HG02852 (cell line): Measurements from ENCODE around the gene RUBCNL.
A peak's percentile ranks its signal among the peaks of the same experiment; 100 is the strongest.
"Not testable (repeated sequence)": the region's sequence is repeated elsewhere in the genome, so short reads cannot be mapped to it uniquely, and the experiment has no call there.

Experiments used
- ATAC-seq: cut with Tn5 transposase; IDR thresholded peaks from one replicate; pipeline ENCODE4 v1.9.1; 2021; ENCODE audit warnings: mild to moderate bottlenecking, moderate library complexity; ENCODE audit not compliant: unreplicated experiment

The RUBCNL gene

GRCh38 chr13:46387064-46387851 is at the start of gene RUBCNL:
Gene RUBCNL (minus strand): TSS chr13:46387252. CDS start chr13:46372475, 14,777 bp downstream.
- ATAC-seq = peak; percentile 38

DNA sequence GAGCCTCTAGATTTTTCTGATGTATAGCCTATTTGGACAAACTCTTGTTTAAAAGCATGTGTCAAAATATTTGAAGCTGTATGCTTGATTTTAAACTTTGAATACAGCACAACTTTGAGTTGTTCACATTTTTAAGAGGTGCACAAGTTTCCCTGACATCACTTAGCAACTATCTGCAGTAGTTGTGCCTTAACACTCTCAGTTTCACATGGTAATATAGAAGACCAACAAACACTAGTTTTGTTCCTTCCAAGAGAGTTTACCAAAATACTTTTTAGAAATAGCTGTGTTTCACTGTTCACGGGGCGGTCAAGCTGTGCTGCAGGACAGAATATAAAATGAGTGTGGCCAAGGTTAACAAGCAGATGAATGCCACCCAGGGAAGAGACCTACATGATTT is 42.5 kb upstream of the RUBCNL start:
- not testable (repeated sequence) for ATAC-seq

DNA sequence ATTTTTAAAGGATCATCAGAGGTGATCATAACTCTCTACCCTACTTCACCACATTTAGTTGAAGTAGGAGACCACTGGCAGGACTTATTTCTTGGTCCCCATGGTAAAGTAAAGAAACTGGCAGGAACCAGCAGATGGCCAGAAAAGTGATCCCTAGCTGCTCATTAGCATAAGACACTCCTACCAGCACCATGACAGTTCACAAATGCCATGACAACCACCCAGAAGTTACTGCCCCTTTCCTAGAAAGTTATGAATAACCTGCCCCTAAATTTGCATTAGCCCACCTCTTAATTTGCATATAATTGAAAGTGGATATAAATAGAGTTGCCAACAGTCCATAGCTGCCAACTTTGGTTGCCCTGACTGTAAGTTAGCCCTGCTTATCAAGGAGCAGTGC is 18.4 kb upstream of the RUBCNL start:
- no peak for ATAC-seq

- ATAC-seq = no peak
Observed at GRCh38 chr13:46404733-46405100, 17.7 kb upstream of the RUBCNL start.

- no peak for ATAC-seq
Observed at GRCh38 chr13:46403851-46404732, 17.0 kb upstream of the RUBCNL start.

GRCh38 chr13:46402178-46402577 is 15.1 kb upstream of the RUBCNL start:
- ATAC-seq = no peak

- peak; percentile 60 for ATAC-seq
Observed at GRCh38 chr13:46401432-46401831, 14.4 kb upstream of the RUBCNL start.

DNA sequence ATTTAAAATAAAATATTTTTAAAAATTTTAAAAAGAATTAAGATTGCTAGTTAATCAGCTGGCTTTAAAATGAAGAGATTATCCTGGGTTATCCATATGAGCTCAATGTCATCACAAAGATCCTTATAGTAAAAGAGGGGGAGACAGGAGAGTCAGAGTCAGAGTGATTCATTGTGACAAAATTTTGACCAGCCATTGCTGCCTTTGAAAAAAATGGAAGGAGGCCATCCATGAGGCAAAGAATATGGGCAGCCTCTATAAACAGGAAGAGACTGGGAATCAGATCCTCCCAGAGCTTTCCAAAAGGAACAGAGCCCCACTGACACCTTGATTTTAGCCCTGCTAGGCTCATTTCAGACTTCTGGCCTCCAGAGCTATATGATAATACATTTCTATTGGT is 9.3 kb upstream of the RUBCNL start:
- no peak for ATAC-seq

- peak; percentile 68 for ATAC-seq
Observed at GRCh38 chr13:46392967-46393366, 5.9 kb upstream of the RUBCNL start.

DNA sequence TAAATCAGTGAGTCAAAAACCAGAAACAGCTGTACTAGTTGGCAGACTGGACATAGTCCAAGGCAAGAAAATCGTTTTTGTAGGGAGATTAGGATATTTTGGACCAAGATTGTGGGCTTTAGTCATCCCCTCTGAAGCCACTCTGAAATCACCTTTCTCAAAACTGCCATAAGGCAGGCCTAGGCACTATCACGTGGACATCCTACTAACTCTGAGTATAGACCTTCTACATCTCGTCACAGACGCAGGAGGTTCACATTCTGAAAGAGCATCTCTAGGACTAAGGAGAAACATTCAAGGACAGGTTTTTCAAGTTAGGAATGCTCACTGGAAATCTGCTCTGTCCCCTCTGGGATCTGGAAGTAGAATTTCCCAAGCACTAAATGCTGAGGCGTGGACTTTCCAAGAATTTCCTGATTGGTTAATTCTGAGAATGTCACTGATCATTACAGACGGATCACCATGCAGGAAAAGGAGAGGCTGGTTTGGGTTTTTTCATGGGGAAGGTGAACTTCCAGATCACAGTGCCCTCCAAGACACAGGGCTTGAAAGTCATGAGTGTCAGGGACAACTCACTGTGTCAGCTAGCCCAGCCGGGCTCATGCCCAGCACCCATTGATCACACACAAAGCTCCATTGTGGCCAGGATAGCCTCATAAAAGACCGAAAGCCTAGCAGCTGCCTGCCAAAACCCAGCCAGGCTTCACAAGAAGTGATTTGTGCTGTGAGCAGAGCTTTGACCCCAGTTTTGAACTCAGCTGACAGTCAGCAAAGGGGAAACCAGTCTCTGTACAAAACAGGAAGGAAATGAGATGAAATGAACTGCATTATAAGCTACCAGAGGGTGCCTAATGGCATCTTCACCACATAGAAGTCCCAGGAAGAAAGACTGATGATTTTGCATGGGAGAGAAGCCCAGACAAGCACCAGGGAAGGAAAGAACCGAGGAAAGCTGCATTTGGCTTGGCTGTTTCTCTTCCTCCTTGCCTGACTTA is 2.7 kb upstream of the RUBCNL start:
- peak; percentile 34 for ATAC-seq

GRCh38 chr13:46388846-46389245 is 1.8 kb upstream of the RUBCNL start:
- no peak for ATAC-seq

DNA sequence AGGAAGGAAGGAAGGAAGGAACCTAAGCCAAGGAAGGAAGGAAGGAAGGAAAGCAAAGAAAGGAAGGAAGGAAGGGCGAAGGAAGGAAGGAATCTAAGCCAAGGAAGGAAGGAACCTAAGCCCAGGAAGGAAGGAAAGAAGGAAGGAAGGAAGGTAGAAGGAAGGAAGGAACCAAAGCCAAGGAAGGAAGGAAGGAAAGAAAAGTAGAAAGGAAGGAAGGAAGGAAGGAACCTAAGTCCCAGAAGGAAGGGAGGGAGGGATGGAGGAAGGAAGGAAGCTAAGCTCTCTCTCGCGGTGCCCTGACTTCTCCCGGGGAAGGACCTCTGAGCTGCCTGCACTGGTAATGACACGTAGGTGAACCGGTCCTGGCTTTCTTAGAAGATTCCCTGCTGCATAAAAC is 1.3 kb upstream of the RUBCNL start:
- no peak for ATAC-seq

DNA sequence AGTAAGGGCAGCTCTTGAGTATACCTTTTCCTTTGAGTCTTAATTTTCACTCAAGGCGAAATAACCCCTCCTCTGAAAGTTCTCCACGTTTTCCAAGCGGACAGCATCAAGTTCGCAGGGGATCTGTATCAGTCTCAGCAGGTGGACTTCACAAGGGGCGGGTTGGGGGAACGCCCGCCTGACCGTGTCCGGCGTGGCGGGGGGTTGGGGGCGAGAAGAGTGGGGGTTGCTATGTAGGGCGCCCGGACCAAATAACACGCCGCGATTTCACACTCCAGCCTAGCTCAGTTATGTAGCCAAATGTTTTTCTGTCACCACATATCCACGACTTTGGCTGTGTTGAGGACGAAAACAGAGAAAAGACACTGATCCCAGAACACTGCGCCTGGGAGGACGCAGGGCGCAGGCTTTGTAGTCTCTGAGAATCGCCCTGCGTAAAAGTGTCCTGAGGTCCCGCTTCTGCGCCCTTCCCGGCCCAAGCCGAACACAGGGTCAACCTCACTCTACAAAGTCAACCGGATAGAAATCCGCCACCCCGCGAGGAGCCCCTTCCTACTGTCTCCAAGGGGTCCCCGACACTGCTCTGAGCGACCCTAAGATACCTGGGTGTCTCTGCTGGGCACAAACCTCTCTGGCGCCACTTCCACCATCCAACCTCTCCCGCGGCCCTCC is 524 bp downstream of the RUBCNL start:
- no peak for ATAC-seq

DNA sequence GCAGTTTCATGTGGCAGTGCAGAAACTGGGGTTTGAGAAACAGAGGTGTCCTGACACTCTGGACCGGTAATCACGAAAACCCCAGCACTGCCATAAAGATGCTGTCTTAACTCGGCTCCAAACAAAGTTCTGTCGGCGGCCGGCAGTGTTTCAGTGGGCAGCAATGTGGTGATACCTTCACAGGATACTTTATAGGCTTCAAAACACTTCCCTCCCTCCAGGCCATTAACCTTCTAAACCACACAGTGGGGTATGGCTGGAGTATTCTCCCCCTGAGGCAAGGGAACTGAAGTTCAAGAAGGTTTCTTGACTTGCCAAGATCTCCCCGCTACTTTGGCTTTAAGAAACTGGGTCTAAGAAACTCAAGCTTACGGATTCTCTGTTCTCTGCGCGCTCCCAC is 1.1 kb downstream of the RUBCNL start:
- ATAC-seq = no peak

DNA sequence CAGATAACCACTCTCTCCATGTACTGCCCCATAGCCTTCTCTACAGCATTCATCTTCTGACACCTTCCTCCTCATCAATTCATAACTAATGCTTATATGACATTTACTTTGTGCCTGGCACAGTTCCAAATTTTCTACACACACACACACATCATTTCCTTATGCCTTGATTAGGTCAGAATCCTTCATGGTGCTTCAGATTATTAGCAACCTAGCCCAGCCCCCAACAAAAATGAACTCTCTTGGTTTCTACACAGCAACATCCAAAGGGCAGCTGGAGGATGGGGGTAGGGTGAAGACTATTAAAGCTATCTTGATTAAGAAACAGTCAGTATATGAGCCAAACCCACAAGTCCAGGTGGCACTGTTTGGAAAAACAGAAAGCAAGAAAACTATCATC is 3.7 kb downstream of the RUBCNL start:
- no peak for ATAC-seq

DNA sequence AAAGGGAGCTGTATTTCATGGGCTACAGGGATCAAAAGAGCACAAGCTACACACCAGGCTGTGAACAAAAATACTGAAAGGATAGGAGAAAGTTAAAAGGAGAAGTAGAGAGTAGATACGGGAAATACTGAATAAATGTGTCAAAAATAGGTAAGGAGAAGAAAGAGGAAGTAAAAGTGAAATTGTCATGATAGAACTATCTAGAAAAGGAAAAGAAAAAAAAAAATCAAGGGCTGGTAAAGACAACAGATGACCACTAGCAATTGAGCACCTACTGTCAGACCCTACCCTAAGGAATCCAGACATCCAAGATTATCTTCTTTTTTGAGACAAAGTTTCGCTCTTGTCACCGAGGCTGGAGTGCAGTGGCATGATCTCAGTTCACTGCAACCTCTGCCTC is 4.8 kb downstream of the RUBCNL start:
- ATAC-seq = peak; percentile 37

GRCh38 chr13:46380242-46380641 is 6.8 kb downstream of the RUBCNL start:
- ATAC-seq = no peak

- ATAC-seq = no peak
Observed at GRCh38 chr13:46379611-46380010, 7.4 kb downstream of the RUBCNL start.

DNA sequence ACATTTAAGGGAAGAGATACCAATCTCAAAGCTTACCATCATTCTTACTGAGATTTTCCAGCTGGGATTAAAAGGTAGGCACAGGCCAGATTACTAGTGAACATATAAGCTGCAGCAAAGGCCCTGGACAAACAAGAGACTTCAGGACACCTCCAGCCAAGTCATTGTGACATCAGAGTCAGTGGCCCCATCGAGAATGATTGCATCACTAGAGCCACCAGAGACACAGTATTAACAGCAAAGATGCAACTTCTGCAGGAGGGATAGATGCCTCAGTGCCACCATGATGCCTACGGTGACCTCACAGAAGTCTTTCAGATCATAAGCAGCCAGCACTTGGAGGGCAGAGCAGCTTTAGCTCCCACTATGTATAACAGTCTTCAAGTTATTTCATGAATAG is 8.6 kb downstream of the RUBCNL start:
- ATAC-seq = no peak

DNA sequence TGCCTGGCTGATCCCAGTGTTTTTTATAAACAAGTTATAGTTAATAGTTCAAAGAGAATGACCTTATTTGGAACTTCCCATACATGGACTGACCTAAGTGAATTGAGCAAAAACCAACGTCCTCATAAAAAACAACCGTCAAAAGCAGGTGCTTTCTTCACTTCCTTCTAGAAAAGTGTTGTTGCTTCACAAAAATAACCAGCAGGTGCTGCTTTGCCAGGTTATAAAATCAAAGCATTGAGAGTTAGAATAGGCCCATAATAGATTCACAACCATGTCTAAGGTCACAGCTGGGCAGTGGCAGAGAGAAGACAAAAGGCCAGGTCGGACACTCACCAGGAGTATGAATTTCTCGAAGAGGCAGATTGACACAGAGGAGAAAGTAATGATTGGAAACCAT is 9.5 kb downstream of the RUBCNL start:
- ATAC-seq = peak; percentile 42
